Measurements from ENCODE around the gene YPEL5.

GRCh38 chr2:30192314-30192713, 45.5 kb downstream of the YPEL5 start:
- TF ChIP-seq CTCF (conservative IDR thresholded peaks at IDR 0.05; ENCODE audit: low read depth, low read length), result no peak
- TF ChIP-seq EZH2 (IDR thresholded peaks at IDR 0.05; ENCODE audit: borderline replicate concordance, low read depth, low read length, poor library complexity, severe bottlenecking), result no peak

All from A673 (cell line).